K562 (cell line): Measurements from ENCODE around the gene NRXN3. TPM values are rescaled to one million over a fixed set of nuclear protein-coding genes. Genes with fewer than 3 reads are reported as not detected.

Experiments used
- ATAC-seq: fragments of 200-7000 bp; cut with Tn5 transposase; 3 replicates; pipeline ENCODE4 v1.9.1; 2020; ENCODE audit warnings: moderate library complexity
- BruUV-seq: library from RNA; stranded (reverse); fragments of 400-500 nt; replicated peaks from 2 replicates; lab custom pipeline; 2021; lab: Mats Ljungman, UMichigan
- CTCF ChIA-PET: fragments of 300-600 bp; formaldehyde crosslinking; extraction: SDS; loops from one replicate; lab custom pipeline; 2021; ENCODE audit warnings: low intra/inter-chr PET ratio; lab: Yijun Ruan, JAX
- POLR2A ChIA-PET: fragments of 300-600, 350-650 bp; sonication (Branson Sonifier 250); formaldehyde crosslinking; extraction: SDS; loops from one replicate; lab custom pipeline; 2021; ENCODE audit warnings: antibody characterized with exemption, inconsistent platforms; lab: Yijun Ruan, JAX
- DNase-seq, 4 experiments: peaks; one replicate each; pipeline versions ENCODE4 v3.0.0 to v3.0.0-alpha.2; 2011 to 2018; ENCODE audit warnings: low spot score in 3 of 4, mixed read lengths in 3 of 4; ENCODE audit errors: extremely low read depth in 1 of 4
- FAIRE-seq: peaks from 2 replicates; lab custom pipeline; 2011; peaks lifted over from hg19 to GRCh38; lab: Jason Lieb, UNC
- H2AFZ ChIP-seq: 2 replicates; pipeline ENCODE4 v1.6.0; 2011; ENCODE audit warnings: low read depth, low read length, control low read depth, inconsistent platforms
- H3K27ac ChIP-seq: fragments of 200-600 bp; 3 replicates; pipeline ENCODE4 v1.8.0; 2011; ENCODE audit warnings: low read depth, mild to moderate bottlenecking, control low read depth, inconsistent platforms, low read length, moderate library complexity, mixed read lengths; ENCODE audit errors: extremely low read depth
- H3K27me3 ChIP-seq, 2 experiments: fragments of 300-600 bp in 1 of 2; 2 replicates in 1 of 2; 3 replicates in 1 of 2; pipeline versions ENCODE4 v1.6.0 to v1.8.0; 2011; ENCODE audit warnings: inconsistent platforms in 2 of 2, low read length in 2 of 2, mild to moderate bottlenecking in 1 of 2, mixed read lengths in 1 of 2, moderate library complexity in 1 of 2; ENCODE audit not compliant: control insufficient read depth in 2 of 2, insufficient read depth in 2 of 2
- H3K36me3 ChIP-seq: fragments of 300-600 bp; 3 replicates; pipeline ENCODE4 v1.8.0; 2011; ENCODE audit warnings: mild to moderate bottlenecking, low read length, inconsistent platforms; ENCODE audit not compliant: control insufficient read depth, insufficient read depth
- H3K4me1 ChIP-seq, 2 experiments: fragments of 200-600 bp in 1 of 2; replicated peaks in 1 of 2; 2 replicates in 1 of 2; 3 replicates in 1 of 2; pipeline versions ENCODE4 v1.5.1 to v1.8.0; 2011; ENCODE audit warnings: inconsistent platforms in 2 of 2, low read length in 2 of 2, mild to moderate bottlenecking in 1 of 2, mixed read lengths in 1 of 2, moderate library complexity in 1 of 2; ENCODE audit not compliant: control insufficient read depth in 2 of 2, insufficient read depth in 2 of 2
- H3K4me2 ChIP-seq: 2 replicates; pipeline ENCODE4 v1.6.1; 2011; ENCODE audit warnings: low read length, control low read depth, inconsistent platforms, mixed read lengths; ENCODE audit not compliant: insufficient read depth
- H3K4me3 ChIP-seq: fragments of 200-600 bp; sonication (generic), shearing (Covaris generic); 2 replicates; pipeline ENCODE4 v1.5.1; 2016; ENCODE audit warnings: control low read depth, inconsistent platforms
- H3K79me2 ChIP-seq: fragments of 200-600 bp; 3 replicates; pipeline ENCODE4 v1.8.0; 2011; ENCODE audit warnings: low read length, inconsistent platforms; ENCODE audit not compliant: control insufficient read depth, insufficient read depth
- H3K9ac ChIP-seq, 2 experiments: 2 replicates each; pipeline versions ENCODE4 v1.6.0 to v1.6.1; 2011; ENCODE audit warnings: low read depth in 2 of 2, low read length in 2 of 2, control low read depth in 1 of 2, inconsistent platforms in 1 of 2, mild to moderate bottlenecking in 1 of 2, mixed read lengths in 1 of 2; ENCODE audit not compliant: insufficient read depth in 1 of 2
- H3K9me1 ChIP-seq: one replicate; pipeline ENCODE4 v1.6.0; 2011; ENCODE audit warnings: inconsistent platforms, mild to moderate bottlenecking, low read length, moderate library complexity; ENCODE audit not compliant: control insufficient read depth, insufficient read depth
- H3K9me3 ChIP-seq: replicated peaks from 2 replicates; pipeline ENCODE4 v1.5.1; 2011; ENCODE audit warnings: low read depth, low read length, inconsistent platforms; ENCODE audit not compliant: control insufficient read depth, insufficient read depth
- H4K20me1 ChIP-seq: replicated peaks from 2 replicates; pipeline ENCODE4 v1.6.1; 2011; ENCODE audit warnings: low read length, inconsistent platforms, mixed read lengths; ENCODE audit not compliant: control insufficient read depth, insufficient read depth
- FOXJ3 ChIP-seq: sonication (generic); formaldehyde crosslinking; IDR thresholded peaks from 2 replicates; pipeline ENCODE4 v1.4.0; 2020; ENCODE audit warnings: mild to moderate bottlenecking, missing genetic modification reagents
- HDAC2 ChIP-seq: fragments of 450-650 bp; IDR thresholded peaks from 2 replicates; pipeline ENCODE4 v1.6.1; 2016; ENCODE audit warnings: mild to moderate bottlenecking
- HNRNPH1 ChIP-seq: fragments of 200-400 bp; formaldehyde crosslinking; optimal IDR thresholded peaks from 2 replicates; pipeline ENCODE3; 2017; ENCODE audit warnings: low read depth, mild to moderate bottlenecking, low read length, moderate library complexity
- ID3 ChIP-seq, 2 experiments: fragments of 250-450 bp in 1 of 2; fragments of 450-650 bp in 1 of 2; sonication (Bioruptor Pico) in 1 of 2; IDR thresholded peaks; 2 replicates each; pipeline versions ENCODE4 v1.6.1 to v1.8.0; 2016 to 2021; ENCODE audit warnings: mild to moderate bottlenecking in 2 of 2, moderate library complexity in 2 of 2, missing compliant biosample characterization in 1 of 2, missing genetic modification characterization in 1 of 2
- KLF13 ChIP-seq: fragments of 450-650 bp; IDR thresholded peaks from 2 replicates; pipeline ENCODE4 v1.6.1; 2016; ENCODE audit warnings: missing genetic modification characterization, low read depth, mild to moderate bottlenecking, missing compliant biosample characterization, moderate library complexity, borderline replicate concordance
- MEF2A ChIP-seq: IDR thresholded peaks from 2 replicates; pipeline ENCODE4 v1.6.1; 2011; ENCODE audit warnings: low read depth, mild to moderate bottlenecking, low read length, moderate library complexity; ENCODE audit not compliant: control insufficient read depth
- MLX ChIP-seq, 2 experiments: fragments of 450-650 bp in 1 of 2; sonication (generic) in 1 of 2; formaldehyde crosslinking; conservative IDR thresholded peaks; 2 replicates each; pipeline versions ENCODE4 v1.4.0 to v1.8.1; 2020 to 2022; ENCODE audit warnings: mild to moderate bottlenecking in 1 of 2, missing genetic modification reagents in 1 of 2
- MTA2 ChIP-seq: fragments of 450-650 bp; IDR thresholded peaks from 2 replicates; pipeline ENCODE4 v1.6.1; 2016; ENCODE audit warnings: low read depth
- NFE2L1 ChIP-seq: fragments of 450-650 bp; IDR thresholded peaks from 2 replicates; pipeline ENCODE4 v1.6.1; 2016; ENCODE audit warnings: missing genetic modification characterization, low read depth, mild to moderate bottlenecking, missing compliant biosample characterization, moderate library complexity, borderline replicate concordance
- PATZ1 ChIP-seq: fragments of 250-450 bp; sonication (Bioruptor Pico); IDR thresholded peaks from 2 replicates; pipeline ENCODE4 v1.5.0; 2020; ENCODE audit warnings: mild to moderate bottlenecking, borderline replicate concordance
- RB1 ChIP-seq: fragments of 450-650 bp; IDR thresholded peaks from 2 replicates; pipeline ENCODE4 v1.6.1; 2017; ENCODE audit warnings: low read depth, mild to moderate bottlenecking
- RCOR1 ChIP-seq, 2 experiments: IDR thresholded peaks; 2 replicates each; pipeline ENCODE4 v1.6.1; 2012; ENCODE audit warnings: low read depth in 2 of 2, low read length in 2 of 2, borderline replicate concordance in 1 of 2, improper control_type of control experiment in 1 of 2
- SMAD1 ChIP-seq: fragments of 150-350 bp; IDR thresholded peaks from 2 replicates; pipeline ENCODE4 v1.6.1; 2014; ENCODE audit warnings: low read length, low read depth; ENCODE audit not compliant: partially characterized antibody
- STAG1 ChIP-seq: sonication (generic); formaldehyde crosslinking; IDR thresholded peaks from 2 replicates; pipeline ENCODE4 v1.5.0; 2020; ENCODE audit warnings: missing genetic modification reagents, borderline replicate concordance
- U2AF1 ChIP-seq: fragments of 200-400 bp; formaldehyde crosslinking; optimal IDR thresholded peaks from 2 replicates; pipeline ENCODE3; 2017; ENCODE audit warnings: mild to moderate bottlenecking, low read depth, low read length, moderate library complexity
- ZNF134 ChIP-seq: fragments of 250-450 bp; sonication (Bioruptor Pico); conservative IDR thresholded peaks from 2 replicates; pipeline ENCODE4 v1.4.0; 2020
- ZNF551 ChIP-seq: fragments of 250-450 bp; sonication (Bioruptor Pico); IDR thresholded peaks from 2 replicates; pipeline ENCODE4 v1.5.0; 2021; ENCODE audit warnings: mild to moderate bottlenecking, moderate library complexity
- ZNF766 ChIP-seq: fragments of 200-800 bp; sonication (Bioruptor generic); conservative IDR thresholded peaks from 2 replicates; pipeline ENCODE4 v1.6.1; 2016; ENCODE audit warnings: missing genetic modification characterization, missing compliant biosample characterization
- WGBS: fragments of 100-300 bp; shearing (Covaris generic); methylation state at CpG from one replicate; pipeline ENCODE4 v1.1.6; 2016; ENCODE audit warnings: low coverage, mixed read lengths; ENCODE audit not compliant: insufficient coverage; ENCODE audit errors: missing lambda C conversion rate; 5-methylcytosine and 5-hydroxymethylcytosine counted together
- in situ Hi-C: fragments of 300-500 bp; cut with MboI; formaldehyde crosslinking; loops from 4 replicates; pipeline ENCODE4 v1.15.0; 2018; ENCODE audit warnings: inconsistent platforms, mixed read lengths
- intact Hi-C: fragments of 100-400 bp; cut with micrococcal nuclease; formaldehyde crosslinking; loops from 2 replicates; pipeline ENCODE4 v1.14.2; 2022
- polyA plus RNA-seq, 8 experiments: library from polyadenylated mRNA; depleted of rRNA in 4 of 8; stranded (reverse) in 5 of 8; unstranded in 3 of 8; fragments of >200 nt; fragmentation: Nextera tagmentation in 2 of 8; fragmentation: Illumina TruSeq in 1 of 8; extraction: Ambion mirVana in 2 of 8; extraction: Trizol in 1 of 8; gene quantifications; 2 replicates each; pipeline versions ENCODE4 v1.2.1 to v1.2.3, GENCODE V29; 2011 to 2014; ENCODE audit warnings: inconsistent platforms in 1 of 8, missing spikeins in 1 of 8
- total RNA-seq, 7 experiments: library from RNA; depleted of rRNA in 6 of 7; stranded (reverse); fragments of >200 nt in 6 of 7; fragmentation: Illumina TruSeq in 2 of 7; extraction: Trizol in 2 of 7; gene quantifications; 2 replicates each; pipeline versions ENCODE4 v1.2.1 to v1.2.3, GENCODE V29; 2011 to 2021; ENCODE audit warnings: low replicate concordance in 1 of 7

Gene NRXN3
- total and polyA plus RNA-seq, 9 of the 15 experiments (the other 6 are each of a cell fraction or from before 2014, with no cell fraction given), result 0.09 TPM; not detected in 8

GRCh38 chr14:79791055-79791732, 1621.0 kb downstream of the NRXN3 start (continued):
- TF ChIP-seq KLF13 (tag), result no peak
- TF ChIP-seq NFE2L1 (tag), result no peak
- no peak for TF ChIP-seq FOXJ3
- no peak for TF ChIP-seq SMAD1
- no peak for TF ChIP-seq STAG1 (CRISPR knock-in tag)

- H3K4me2 ChIP-seq, result no peak overlapping the region
- H3K9ac ChIP-seq, result no peak overlapping the region
- intact Hi-C loops, result no loop called here
- no peak for TF ChIP-seq RB1
- no peak for TF ChIP-seq U2AF1
- no peak for TF ChIP-seq ZNF551
- no peak for TF ChIP-seq ZNF134
- no peak for TF ChIP-seq HNRNPH1
- no peak for TF ChIP-seq MLX (CRISPR knock-in tag; conservative IDR thresholded peaks at IDR 0.05)
- TF ChIP-seq HDAC2, result no peak
- no peak for TF ChIP-seq MTA2
- no peak for TF ChIP-seq ID3 (CRISPR knock-in tag; IDR thresholded peaks at IDR 0.05)
- no peak for TF ChIP-seq ID3 (tag; IDR thresholded peaks at IDR 0.05)
- no peak for TF ChIP-seq ZNF766 (CRISPR knock-in tag)
- no peak for TF ChIP-seq RCOR1 (IDR thresholded peaks at IDR 0.05; ENCODE audit: borderline replicate concordance in 1 of 2, low read depth in 2 of 2, low read length in 2 of 2)
- no peak for TF ChIP-seq MEF2A
- TF ChIP-seq PATZ1 (CRISPR knock-in tag), result no peak
- ATAC-seq, result no peak
- H2AFZ ChIP-seq, result no peak overlapping the region
- no peaks in the 10 kb centered on the region for H3K9me1 ChIP-seq
- no peak overlapping the region for H3K4me3 ChIP-seq
- H3K79me2 ChIP-seq, result no peaks in the 10 kb centered on the region
- H3K27ac ChIP-seq, result no peak overlapping the region
- H4K20me1 ChIP-seq, result no peaks in the 10 kb centered on the region
- in situ Hi-C loops, result no loop called here
- no TSS peak for BruUV-seq
- POLR2A ChIA-PET, result no interaction called here
- WGBS, result 0% methylated on average over 1 of the region's 1 CpG
- no peak for DNase-seq
- no peaks in the 10 kb centered on the region for H3K9me3 ChIP-seq
- CTCF ChIA-PET, result no interaction called here
- no peaks in the 10 kb centered on the region for H3K27me3 ChIP-seq
- H3K36me3 ChIP-seq, result no peaks in the 10 kb centered on the region
- no peak for FAIRE-seq
- no peaks in the 10 kb centered on the region for H3K4me1 ChIP-seq
Observed at GRCh38 chr14:79802093-79802492, 1631.9 kb downstream of the NRXN3 start.
